GM23248 (cell line): ENCODE results near the gene TNFAIP8L1.

ENCODE experiments used
- EZH2 ChIP-seq: fragments of 200-600 bp; sonication (generic); IDR thresholded peaks from 2 replicates; pipeline ENCODE4 v1.6.1; 2018; ENCODE audit warnings: antibody characterized with exemption, mild to moderate bottlenecking; ENCODE audit not compliant: insufficient read depth, poor library complexity, severe bottlenecking
- EZH2phosphoT487 ChIP-seq: fragments of 200-600 bp; sonication (generic); IDR thresholded peaks from 2 replicates; pipeline ENCODE4 v1.6.1; 2018; ENCODE audit warnings: antibody characterized with exemption, moderate library complexity, mild to moderate bottlenecking, low read depth; ENCODE audit not compliant: insufficient read depth

DNA sequence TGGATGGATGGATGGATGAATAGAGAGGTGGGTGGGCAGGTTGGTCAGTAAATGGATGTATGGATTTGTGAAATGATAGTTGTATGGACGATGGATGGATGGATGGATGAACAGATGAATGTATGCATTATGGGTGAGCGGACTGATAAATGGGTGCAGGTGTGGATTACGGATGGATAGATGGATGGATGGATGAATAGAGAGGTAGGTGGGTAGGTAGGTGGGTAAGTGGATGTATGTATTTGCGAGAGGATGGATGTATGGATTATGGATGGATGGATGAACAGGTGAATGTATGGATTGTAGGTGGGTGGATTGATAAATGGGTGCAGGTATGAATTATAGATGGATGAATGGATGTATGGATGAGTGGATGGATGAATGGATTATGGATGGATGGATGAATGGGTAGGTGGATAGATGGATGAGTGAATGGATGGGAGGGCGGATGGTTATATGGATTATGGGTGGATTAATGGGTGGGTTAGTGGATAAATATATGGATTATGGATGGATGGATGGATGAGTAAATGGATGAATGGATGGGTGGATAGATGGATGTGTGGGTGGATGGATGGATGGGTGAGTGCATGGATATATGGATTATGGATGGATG, 37.0 kb upstream of the TNFAIP8L1 start:
- no peak for TF ChIP-seq EZH2
- no peak for TF ChIP-seq EZH2phosphoT487
